NB4 (cell line): ENCODE results near the gene SNX9.
A peak's percentile ranks its signal among the peaks of the same experiment; 100 is the strongest.
"Not testable (repeated sequence)": the region's sequence is repeated elsewhere in the genome, so short reads cannot be mapped to it uniquely, and the experiment has no call there.

Source experiments
- DNase-seq: peaks from one replicate; pipeline ENCODE4 v3.0.0; 2010; ENCODE audit warnings: low read depth
- H3K4me3 ChIP-seq: one replicate; pipeline ENCODE4 v1.5.1; 2011; ENCODE audit warnings: mild to moderate bottlenecking, low read depth, low read length, moderate library complexity
- MYC ChIP-seq: IDR thresholded peaks from 2 replicates; pipeline ENCODE4 v1.6.1; 2011; ENCODE audit warnings: low read depth, low read length
- POLR2A ChIP-seq: IDR thresholded peaks from 2 replicates; pipeline ENCODE4 v1.6.1; 2011; ENCODE audit warnings: mild to moderate bottlenecking; ENCODE audit not compliant: insufficient read length; ENCODE audit errors: extremely low read depth
- TF ChIP-seq, protein P1 (sequence below): IDR thresholded peaks from one replicate; pipeline ENCODE4 v1.5.1; 2012; ENCODE audit warnings: low read depth, low read length
- TF ChIP-seq, protein P2 (sequence below): IDR thresholded peaks from 2 replicates; pipeline ENCODE4 v1.6.1; 2011; ENCODE audit warnings: low read depth, low read length

The SNX9 gene

DNA sequence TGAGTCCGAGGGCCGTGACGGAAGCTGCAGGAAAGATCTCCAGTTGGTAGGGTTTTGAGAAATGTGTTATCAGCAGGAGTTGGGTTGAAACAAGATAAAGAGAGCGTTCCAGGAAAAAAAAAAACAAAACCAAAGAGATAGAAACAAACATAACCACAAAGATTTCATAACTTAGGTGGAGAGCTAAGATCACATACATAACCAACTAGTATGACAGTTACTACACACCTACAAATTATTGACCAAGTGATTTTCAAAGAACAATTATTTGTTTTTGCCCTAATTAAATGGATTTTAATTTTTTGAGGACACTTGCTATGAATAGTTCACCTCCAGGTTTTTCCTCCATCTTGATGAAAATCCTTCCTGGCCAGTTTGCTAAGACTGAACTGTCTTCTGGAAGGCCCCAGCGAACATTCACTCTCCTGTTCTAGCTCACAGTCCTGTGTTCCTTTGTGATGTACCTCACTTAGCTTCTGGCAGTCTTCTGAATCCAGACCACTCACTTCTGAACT lies 69.4 kb downstream of the SNX9 start:
- no peak overlapping the region for H3K4me3 ChIP-seq
- TF ChIP-seq POLR2A (no peak), MYC (no peak)
- TF ChIP-seq, protein P1, sequence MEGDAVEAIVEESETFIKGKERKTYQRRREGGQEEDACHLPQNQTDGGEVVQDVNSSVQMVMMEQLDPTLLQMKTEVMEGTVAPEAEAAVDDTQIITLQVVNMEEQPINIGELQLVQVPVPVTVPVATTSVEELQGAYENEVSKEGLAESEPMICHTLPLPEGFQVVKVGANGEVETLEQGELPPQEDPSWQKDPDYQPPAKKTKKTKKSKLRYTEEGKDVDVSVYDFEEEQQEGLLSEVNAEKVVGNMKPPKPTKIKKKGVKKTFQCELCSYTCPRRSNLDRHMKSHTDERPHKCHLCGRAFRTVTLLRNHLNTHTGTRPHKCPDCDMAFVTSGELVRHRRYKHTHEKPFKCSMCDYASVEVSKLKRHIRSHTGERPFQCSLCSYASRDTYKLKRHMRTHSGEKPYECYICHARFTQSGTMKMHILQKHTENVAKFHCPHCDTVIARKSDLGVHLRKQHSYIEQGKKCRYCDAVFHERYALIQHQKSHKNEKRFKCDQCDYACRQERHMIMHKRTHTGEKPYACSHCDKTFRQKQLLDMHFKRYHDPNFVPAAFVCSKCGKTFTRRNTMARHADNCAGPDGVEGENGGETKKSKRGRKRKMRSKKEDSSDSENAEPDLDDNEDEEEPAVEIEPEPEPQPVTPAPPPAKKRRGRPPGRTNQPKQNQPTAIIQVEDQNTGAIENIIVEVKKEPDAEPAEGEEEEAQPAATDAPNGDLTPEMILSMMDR, result no peak
- TF ChIP-seq, protein P2, sequence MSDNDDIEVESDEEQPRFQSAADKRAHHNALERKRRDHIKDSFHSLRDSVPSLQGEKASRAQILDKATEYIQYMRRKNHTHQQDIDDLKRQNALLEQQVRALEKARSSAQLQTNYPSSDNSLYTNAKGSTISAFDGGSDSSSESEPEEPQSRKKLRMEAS, result no peak
- no peak for DNase-seq

DNA sequence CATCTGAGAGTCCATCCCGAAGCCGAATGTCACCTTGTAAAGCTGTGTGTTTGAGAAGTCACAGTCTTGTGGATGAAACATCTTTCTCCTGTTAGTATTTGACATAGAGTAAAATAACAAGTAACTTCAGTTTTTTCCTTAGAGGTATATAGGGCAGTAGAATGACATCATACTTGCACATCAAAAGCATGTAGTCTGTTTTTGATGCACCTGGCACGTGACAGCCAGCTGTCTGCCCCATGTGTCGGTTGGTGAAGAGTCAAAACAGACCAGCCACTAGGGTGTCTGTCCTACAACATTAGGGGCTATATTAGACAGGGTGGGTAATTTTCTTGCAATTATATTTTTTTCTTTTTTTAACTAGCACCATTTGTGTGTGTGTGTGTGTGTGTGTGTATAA lies 70.2 kb downstream of the SNX9 start:
- TF ChIP-seq, protein P2, result no peak
- TF ChIP-seq POLR2A (no peak), MYC (no peak)
- TF ChIP-seq, protein P1, result no peak
- no peak for DNase-seq
- H3K4me3 ChIP-seq, result no peak overlapping the region

DNA sequence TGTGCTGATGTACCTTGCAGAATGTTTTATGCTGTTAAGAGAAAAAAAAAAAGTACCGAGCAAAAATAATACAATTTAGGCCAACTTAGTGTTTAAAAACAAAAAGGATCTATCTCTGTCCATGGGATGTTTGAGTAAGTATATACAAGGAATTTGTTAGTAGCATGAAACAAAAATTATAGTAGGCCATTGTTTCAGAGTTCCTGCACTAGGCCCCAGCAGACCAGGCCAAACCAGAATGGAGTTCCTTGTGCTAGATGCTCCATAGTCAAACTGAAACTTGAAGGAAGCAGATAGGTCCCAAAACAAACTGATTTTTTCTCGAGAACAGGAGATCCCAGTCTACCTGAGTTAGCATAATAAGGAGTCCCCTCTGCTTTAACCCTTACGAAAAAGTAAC lies 72.5 kb downstream of the SNX9 start:
- DNase-seq, result no peak
- TF ChIP-seq MYC (no peak), POLR2A (no peak)
- TF ChIP-seq, protein P1, result no peak
- TF ChIP-seq, protein P2, result no peak

DNA sequence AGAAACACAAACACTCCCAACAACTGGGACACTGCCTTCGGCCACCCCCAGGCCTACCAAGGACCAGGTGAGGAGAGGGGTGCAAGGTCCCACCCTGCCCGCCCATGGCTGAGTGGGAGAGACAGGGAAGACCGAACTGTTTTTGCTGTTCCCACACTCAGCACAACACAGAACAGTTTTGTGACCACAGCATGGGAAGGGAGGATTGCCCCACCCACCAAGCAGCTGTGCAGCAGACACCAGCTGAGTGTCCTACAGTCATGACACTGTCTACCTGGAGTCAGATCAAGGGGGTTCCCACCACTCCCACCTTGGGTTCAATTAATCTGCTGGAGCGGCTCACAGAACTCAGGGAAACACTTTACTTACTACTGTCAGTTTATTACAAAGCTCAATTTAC lies 73.9 kb downstream of the SNX9 start:
- no peak for DNase-seq
- H3K4me3 ChIP-seq, result no peak overlapping the region
- TF ChIP-seq MYC, result no peak
- TF ChIP-seq, protein P1, result no peak
- no peak for TF ChIP-seq POLR2A
- TF ChIP-seq, protein P2, result no peak

More for the DNA sequence above, 72.5 kb downstream of the SNX9 start:
- H3K4me3 ChIP-seq, result no peak overlapping the region

DNA sequence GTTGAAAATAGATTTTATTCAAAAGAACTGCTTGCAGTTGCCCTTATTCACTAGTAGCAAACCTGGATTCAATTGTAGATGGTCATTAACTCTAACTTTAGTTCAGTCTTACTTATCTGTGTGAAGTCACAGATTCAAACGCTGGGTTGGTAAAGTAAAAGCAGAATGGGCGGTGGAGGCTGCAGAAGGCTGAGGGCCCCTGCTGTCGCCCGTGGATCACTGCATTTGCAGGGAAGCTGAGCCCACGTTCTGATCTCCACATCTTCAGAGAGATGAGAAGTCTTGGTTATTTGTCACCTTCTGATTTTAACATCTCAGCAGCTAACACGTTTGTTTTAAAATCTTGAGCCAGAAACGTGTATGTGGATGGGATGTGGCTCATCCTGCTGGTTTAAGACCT lies 75.1 kb downstream of the SNX9 start:
- TF ChIP-seq, protein P1, result no peak
- TF ChIP-seq MYC (no peak), POLR2A (no peak)
- TF ChIP-seq, protein P2, result no peak
- DNase-seq, result peak; percentile 11
- no peak overlapping the region for H3K4me3 ChIP-seq

DNA sequence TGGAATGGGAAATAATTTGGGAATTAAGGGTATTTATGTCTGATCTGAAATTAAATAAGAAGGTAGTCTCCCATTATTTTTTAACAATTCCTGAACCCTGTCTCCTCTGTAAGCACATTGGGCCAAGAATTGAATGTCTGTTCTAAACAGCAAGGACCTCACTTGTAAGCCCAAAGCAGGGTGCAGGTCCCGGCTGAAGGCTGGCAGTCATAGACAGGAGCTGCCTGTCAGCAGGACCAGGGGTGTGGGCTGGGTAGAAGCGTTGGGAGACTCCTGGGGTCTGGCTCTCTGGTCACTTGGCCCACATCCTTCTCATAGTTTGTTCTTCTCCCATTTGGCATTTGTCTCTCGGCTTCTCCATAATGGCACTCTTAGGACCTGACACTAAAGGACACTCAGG lies 75.6 kb downstream of the SNX9 start:
- H3K4me3 ChIP-seq, result no peak overlapping the region
- TF ChIP-seq POLR2A (no peak), MYC (no peak)
- TF ChIP-seq, protein P1, result no peak
- TF ChIP-seq, protein P2, result no peak
- no peak for DNase-seq

DNA sequence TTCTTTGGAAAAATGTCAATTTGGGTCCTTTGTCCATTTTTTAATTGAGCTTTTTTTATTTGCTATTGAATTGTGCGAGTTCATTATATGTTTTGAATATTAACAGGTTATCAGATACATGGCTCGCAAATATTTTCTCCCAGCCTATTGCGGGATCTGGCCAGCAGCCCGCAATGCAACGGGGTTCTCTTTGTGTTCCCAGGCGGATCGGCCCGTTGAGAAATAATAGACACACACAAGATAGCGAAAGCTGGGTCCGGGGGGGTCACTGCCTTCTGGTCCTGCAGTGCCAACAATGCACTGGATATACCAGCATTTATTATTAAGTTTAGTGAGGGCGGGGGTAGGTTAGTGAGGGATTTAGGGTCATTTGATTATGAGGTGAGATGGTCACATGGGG lies 77.2 kb downstream of the SNX9 start:
- not testable (repeated sequence) for H3K4me3 ChIP-seq, DNase-seq

DNA sequence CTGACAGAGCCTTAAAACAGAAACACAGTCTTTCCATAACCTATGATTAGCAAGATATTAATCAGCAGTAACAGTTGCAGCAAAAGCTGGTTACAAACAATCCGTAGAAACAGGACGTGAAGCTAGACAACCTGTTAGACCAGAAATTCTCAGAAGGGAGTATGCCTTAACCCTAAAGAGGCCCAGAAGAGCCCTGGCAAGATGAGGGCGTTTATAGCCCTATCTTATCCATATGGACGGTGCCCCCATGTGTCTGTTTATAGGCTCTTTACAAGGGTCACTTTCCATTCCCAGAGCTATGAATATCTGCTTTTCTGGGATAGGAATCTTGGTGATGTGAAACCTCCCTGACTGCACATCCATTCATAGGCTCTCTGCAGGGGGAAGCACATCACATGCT lies 77.7 kb downstream of the SNX9 start:
- DNase-seq, H3K4me3 ChIP-seq: not testable (repeated sequence)
